HG02884 (cell line): ENCODE results near the gene STIL.
"Not testable (repeated sequence)": the region's sequence is repeated elsewhere in the genome, so short reads cannot be mapped to it uniquely, and the experiment has no call there.

Source experiments
- ATAC-seq: cut with Tn5 transposase; IDR thresholded peaks from one replicate; pipeline ENCODE4 v1.9.1; 2021; ENCODE audit warnings: mild to moderate bottlenecking, moderate library complexity; ENCODE audit not compliant: unreplicated experiment

STIL gene

DNA sequence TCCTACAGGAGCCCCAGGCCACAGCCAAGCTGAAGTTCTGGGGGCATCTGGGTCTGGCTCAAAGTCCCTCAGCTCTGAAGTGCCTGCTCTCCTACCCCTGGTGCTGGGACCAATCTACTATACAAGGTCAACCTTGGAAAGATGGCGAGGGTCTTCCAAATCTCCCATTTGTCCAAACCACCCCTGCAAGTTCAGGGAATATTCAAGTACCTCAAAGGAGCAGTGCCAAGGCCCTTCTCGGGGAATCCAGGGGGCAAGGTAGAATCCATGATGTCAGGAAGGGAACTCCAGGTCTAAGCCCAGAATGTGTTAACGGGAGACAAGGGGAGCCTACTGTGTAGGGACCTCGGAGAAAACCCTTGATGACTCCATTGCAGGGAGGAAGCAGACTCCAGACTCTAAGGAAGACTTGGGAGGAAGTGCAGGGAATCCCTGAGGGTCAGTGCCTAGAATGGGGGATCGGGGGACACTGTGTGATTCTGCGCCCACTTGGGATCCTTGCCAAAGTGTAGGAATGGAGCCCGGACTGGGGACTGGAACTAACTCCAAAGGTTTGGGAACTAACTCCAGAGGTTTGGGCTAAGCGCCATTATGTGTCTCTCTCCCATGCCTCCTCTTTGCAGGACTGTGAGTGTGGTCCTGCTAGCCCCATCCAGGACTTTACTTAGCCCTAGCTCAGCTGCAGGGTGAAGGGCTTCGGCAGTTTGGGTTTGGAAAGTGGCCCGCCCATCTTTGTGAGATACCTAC is 90.6 kb downstream of the STIL start:
- ATAC-seq, result no peak

GRCh38 chr1:47222476-47222875 is 91.5 kb downstream of the STIL start:
- no peak for ATAC-seq

- ATAC-seq, result no peak
These were observed 94.2 kb downstream of the STIL start for GRCh38 chr1:47219590-47220220.

GRCh38 chr1:47219001-47219400 is 94.9 kb downstream of the STIL start:
- no peak for ATAC-seq

- ATAC-seq, result no peak
These were observed 97.5 kb downstream of the STIL start for GRCh38 chr1:47216278-47217059.

- no peak for ATAC-seq
These were observed 98.2 kb downstream of the STIL start for GRCh38 chr1:47215713-47216112.

- no peak for ATAC-seq
These were observed 99.4 kb downstream of the STIL start for GRCh38 chr1:47214549-47214948.

- no peak for ATAC-seq
These were observed 100.5 kb downstream of the STIL start for GRCh38 chr1:47213230-47213963.

- ATAC-seq, result no peak
These were observed 101.2 kb downstream of the STIL start for GRCh38 chr1:47212636-47213229.

- no peak for ATAC-seq
These were observed 102.1 kb downstream of the STIL start for GRCh38 chr1:47211796-47212269.

DNA sequence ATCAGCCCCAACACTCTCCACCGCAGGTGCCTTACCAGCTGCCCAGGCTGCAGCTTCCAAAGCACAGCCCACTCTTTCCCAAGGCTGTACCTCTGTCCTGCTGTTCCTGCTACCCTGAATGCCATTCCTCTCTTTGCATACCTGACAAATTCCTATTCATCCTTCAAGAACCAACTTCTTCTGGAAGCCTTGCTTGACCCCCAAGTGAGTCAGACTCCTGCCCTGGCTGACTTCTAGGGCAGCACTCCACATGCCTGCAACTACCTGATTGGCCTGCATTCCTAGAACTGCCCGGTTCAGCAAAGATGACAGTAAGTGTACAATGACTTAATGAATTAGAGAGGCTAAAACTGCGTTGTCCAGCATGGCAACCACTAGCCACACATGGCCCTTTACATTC is 103.3 kb downstream of the STIL start:
- ATAC-seq, result no peak

GRCh38 chr1:47209725-47210325 is 104.1 kb downstream of the STIL start:
- ATAC-seq, result no peak

DNA sequence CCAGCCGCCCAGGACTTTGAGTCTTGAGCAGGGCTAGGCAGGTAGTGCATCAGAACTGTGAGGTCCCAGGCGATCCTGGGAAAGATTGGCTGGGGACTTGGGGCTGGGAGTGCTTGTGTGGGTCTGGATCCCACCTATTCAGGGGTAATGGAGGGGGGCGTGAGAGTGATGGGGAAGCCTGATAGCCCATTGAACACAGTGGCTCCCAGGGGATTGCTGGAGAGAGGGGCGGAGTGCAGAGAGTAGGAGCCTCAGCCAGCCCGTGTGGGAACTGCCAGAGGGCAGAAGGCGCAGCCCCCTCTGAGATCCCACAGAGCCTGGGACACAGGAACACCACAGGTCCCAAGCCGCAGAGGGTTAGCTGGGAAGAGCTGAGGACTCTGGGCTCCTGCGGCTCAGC is 104.9 kb downstream of the STIL start:
- ATAC-seq, result no peak

DNA sequence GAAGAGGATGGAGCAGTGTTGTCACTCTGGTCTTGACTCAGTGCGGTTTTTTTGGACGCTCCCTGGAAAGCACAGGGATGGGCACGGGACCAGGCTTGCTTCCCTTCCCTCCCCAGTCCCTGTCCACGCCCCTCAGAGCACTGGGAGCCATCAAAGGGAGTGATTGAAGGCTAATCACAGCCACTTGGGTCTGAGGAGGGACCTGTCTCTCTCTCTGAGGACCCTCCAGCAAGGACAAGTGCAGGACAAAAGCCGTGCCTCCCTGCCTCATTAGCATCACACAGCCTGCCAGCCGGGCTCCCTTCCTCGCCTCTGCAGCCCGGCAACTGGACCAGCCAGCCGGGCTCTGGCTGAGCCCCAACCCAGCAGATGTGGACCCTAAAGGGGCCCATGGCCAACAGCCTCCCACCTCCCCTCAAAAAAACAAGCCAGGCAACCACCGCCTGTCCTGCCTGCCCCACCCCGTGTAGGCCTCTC is 105.5 kb downstream of the STIL start:
- no peak for ATAC-seq

- ATAC-seq, result no peak
These were observed 106.1 kb downstream of the STIL start for GRCh38 chr1:47207803-47208373.

GRCh38 chr1:47205918-47206317 is 108.0 kb downstream of the STIL start:
- ATAC-seq, result no peak

DNA sequence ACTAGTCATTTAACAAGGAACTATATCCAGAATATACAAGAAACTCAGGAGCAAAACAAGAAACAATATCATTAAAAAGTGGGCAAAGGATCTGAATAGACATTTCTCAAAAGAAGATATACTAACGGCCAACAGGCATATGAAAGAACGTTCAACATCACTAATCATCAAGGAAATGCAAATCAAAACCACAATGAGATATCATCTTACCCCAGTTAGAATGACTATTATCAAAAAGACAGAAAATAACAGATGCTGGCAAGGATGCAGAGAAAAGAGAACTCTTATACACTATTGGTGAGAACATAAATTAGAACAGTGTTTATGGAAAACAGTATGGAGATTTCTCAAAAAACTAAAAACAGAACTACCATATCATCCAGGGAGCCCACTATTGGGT is 110.4 kb downstream of the STIL start:
- not testable (repeated sequence) for ATAC-seq

DNA sequence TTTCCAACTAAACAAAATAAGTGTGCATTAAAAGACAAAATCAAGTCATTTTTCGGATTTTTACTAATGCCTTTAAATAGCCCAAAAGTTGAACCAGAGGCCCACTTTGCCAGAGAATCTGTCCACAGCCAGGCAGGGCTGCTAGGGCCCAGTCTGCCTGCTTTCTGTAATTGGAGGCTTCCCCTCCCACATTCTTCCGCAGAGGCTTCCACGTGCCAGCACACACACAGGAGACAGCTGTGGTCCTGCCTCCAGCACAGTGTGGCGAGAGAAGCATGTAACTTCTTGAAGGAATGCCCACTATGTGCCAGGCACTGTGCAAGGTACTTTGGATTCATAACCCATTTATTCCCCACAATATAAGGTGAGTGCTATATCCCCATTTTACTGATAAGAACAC is 112.8 kb downstream of the STIL start:
- no peak for ATAC-seq
